ENCODE data around the gene TENM3. TPM values are rescaled to one million over a fixed set of nuclear protein-coding genes. Genes with fewer than 3 reads are reported as not detected.

Gene TENM3
- total and polyA plus RNA-seq, 2 of the 8 experiments (the other 6 are each of a cell fraction or from before 2014, with no cell fraction given), result 36.9 to 69.3 TPM

DNA sequence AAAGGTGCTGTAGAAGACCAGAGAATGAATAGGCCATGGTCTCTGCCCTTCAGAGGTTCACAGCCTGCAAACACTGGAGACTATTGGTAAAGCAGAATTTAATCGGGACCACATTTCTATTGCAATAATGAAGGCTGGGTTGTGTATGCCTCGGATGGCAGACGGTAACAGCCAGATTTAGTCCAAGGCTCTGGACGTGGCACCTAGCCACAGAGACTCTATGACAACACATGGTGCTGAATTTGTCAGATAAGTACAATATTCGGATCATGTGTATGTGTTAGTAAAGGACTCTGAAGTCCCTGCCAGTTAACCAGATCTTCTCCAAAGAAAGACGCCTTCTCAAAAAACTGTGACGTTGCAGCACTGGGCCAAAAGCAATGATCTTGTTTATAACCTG lies 545.0 kb downstream of the TENM3 start:
- Histone ChIP-seq H3K27ac (ENCODE audit: low read depth, low read length) (no peak overlapping the region), H2BK5ac (ENCODE audit: low read depth, low read length) (no peak overlapping the region), H3K9me3 (ENCODE audit: insufficient read depth in 2 of 2, low read depth in 1 of 2, low read length in 1 of 2) (peaks cover 6 to 13% of the 10 kb centered on the region in 2 experiments; a peak in 3 of 4 replicates), H4K20me1 (replicated peaks in 1 of 2; ENCODE audit: control insufficient read depth in 1 of 2, insufficient read depth in 2 of 2, low read length in 2 of 2) (no peaks in the 10 kb centered on the region), H4K8ac (ENCODE audit: extremely low read depth, insufficient read depth, low read length) (no peak overlapping the region), H3K36me3 (ENCODE audit: control insufficient read depth in 2 of 4, insufficient read depth in 4 of 4, low read length in 3 of 4) (peaks cover 0 to 35% (median 17%) of the 10 kb centered on the region in 4 experiments; a peak in 5 of 8 replicates), H2BK15ac (ENCODE audit: low read length) (no peak overlapping the region), H2AK5ac (ENCODE audit: low read depth, low read length) (no peak overlapping the region), H2BK12ac (ENCODE audit: low read depth, low read length) (no peak overlapping the region), H2AFZ (ENCODE audit: low read length) (no peak overlapping the region), H3K9ac (replicated peaks in 1 of 4; ENCODE audit: extremely low read depth in 1 of 4, low read depth in 3 of 4, low read length in 3 of 4) (no peak overlapping the region), H3K4me2 (ENCODE audit: insufficient read depth in 1 of 2, low read depth in 2 of 2, low read length in 2 of 2) (no peak overlapping the region), H3K14ac (ENCODE audit: insufficient read length) (no peak overlapping the region), H3K79me2 (ENCODE audit: control insufficient read depth in 1 of 2, insufficient read depth in 2 of 2, low read length in 2 of 2) (no peaks in the 10 kb centered on the region), H2BK120ac (replicated peaks; ENCODE audit: low read depth, low read length) (no peak overlapping the region), H3K56ac (replicated peaks; ENCODE audit: insufficient read length, low read depth, low read length) (no peak overlapping the region), H3K79me1 (ENCODE audit: low read depth, low read length) (no peaks in the 10 kb centered on the region), H3K4me1 (replicated peaks in 1 of 4; ENCODE audit: control insufficient read depth in 3 of 4, insufficient read depth in 4 of 4, low read length in 3 of 4) (no peaks in the 10 kb centered on the region), H3K23ac (ENCODE audit: insufficient read length) (no peak overlapping the region), H3K18ac (ENCODE audit: extremely low read depth, low read length) (no peak overlapping the region), H3K23me2 (ENCODE audit: low read depth, low read length) (no peaks in the 10 kb centered on the region), H4K91ac (replicated peaks; ENCODE audit: insufficient read length, low read length) (no peak overlapping the region), H3K4me3 (ENCODE audit: extremely low read depth in 1 of 4, insufficient read depth in 2 of 4, low read depth in 3 of 4, low read length in 4 of 4) (no peak overlapping the region), H4K5ac (ENCODE audit: insufficient read length, low read depth, low read length) (no peak overlapping the region), H2BK20ac (ENCODE audit: low read length) (no peak overlapping the region), H3K27me3 (replicated peaks in 1 of 4; ENCODE audit: control insufficient read depth in 3 of 4, extremely low read depth in 1 of 4, insufficient read depth in 3 of 4, low read length in 3 of 4) (no peaks in the 10 kb centered on the region), H3K4ac (replicated peaks; ENCODE audit: insufficient read length, low read depth, low read length) (no peak overlapping the region)
- 91% methylated on average over 7 of the region's 7 CpGs; no CpG with 5 or more reads in 1 of the 2 experiments for WGBS, 2 experiments (ENCODE audit: extremely low coverage in 1 of 2, insufficient coverage in 1 of 2, insufficient read length in 1 of 2, insufficient replicate concordance in 2 of 2, low coverage in 1 of 2, low lambda C conversion rate in 2 of 2, missing lambda C conversion rate in 1 of 2)
- POLR2A ChIA-PET (ENCODE audit: partially characterized antibody), result no interaction called here
- FAIRE-seq (no peak), DNase-seq (ENCODE audit: low read depth in 1 of 2, low spot score in 2 of 2) (no peak)
- CTCF ChIA-PET (ENCODE audit: partially characterized antibody), result interaction anchor here (1.1 to 1.5 kb wide), 2 partner anchors 23 to 332 kb away, joined by 3 to 4 read pairs; no protein-coding TSS in a partner anchor
